ENCODE measurements around the gene DCLK2. TPM values are rescaled to one million over a fixed set of nuclear protein-coding genes. Genes with fewer than 3 reads are reported as not detected.

DCLK2 gene
- total RNA-seq, 2 donors from 2014 or later, result 3.1 to 3.9 TPM

DNA sequence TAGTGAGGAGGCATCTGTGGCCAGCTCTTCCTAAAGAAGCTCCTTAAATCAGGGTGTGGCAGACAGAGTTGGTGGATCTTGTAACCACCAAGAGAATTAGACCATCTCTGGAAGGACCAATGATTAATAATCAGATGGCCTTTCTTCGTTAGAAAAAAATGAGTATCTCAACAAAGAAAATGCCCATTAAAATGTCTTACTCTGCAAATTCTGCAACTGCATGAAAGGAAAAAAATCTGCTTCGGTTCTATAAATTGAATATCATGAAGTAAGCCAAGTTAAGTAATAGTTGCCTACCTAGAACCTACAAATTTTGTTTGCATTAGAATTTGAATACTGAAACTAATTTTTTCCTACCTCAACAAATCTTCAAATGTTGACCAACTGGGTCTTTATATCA lies 4.2 kb upstream of the DCLK2 start:
- no peaks in the 10 kb centered on the region for H3K36me3 ChIP-seq
- no peaks in the 10 kb centered on the region for H3K4me1 ChIP-seq
- TF ChIP-seq, protein P1, sequence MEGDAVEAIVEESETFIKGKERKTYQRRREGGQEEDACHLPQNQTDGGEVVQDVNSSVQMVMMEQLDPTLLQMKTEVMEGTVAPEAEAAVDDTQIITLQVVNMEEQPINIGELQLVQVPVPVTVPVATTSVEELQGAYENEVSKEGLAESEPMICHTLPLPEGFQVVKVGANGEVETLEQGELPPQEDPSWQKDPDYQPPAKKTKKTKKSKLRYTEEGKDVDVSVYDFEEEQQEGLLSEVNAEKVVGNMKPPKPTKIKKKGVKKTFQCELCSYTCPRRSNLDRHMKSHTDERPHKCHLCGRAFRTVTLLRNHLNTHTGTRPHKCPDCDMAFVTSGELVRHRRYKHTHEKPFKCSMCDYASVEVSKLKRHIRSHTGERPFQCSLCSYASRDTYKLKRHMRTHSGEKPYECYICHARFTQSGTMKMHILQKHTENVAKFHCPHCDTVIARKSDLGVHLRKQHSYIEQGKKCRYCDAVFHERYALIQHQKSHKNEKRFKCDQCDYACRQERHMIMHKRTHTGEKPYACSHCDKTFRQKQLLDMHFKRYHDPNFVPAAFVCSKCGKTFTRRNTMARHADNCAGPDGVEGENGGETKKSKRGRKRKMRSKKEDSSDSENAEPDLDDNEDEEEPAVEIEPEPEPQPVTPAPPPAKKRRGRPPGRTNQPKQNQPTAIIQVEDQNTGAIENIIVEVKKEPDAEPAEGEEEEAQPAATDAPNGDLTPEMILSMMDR (IDR thresholded peaks at IDR 0.05), result no peak
- no peaks in the 10 kb centered on the region for H3K9me3 ChIP-seq
- H3K27ac ChIP-seq, result no peak overlapping the region
- intact Hi-C loops (cut with DNase I), result loop anchor here (10.0 kb wide), 1 partner anchor 69 kb away; no protein-coding TSS in a partner anchor
- no peak overlapping the region for H3K9ac ChIP-seq (ENCODE audit: low read depth in 2 of 2, low read length in 2 of 2)
- no peak overlapping the region for H3K4me3 ChIP-seq
- DNase-seq, result no peak
- H3K27me3 ChIP-seq, result no peaks in the 10 kb centered on the region

DNA sequence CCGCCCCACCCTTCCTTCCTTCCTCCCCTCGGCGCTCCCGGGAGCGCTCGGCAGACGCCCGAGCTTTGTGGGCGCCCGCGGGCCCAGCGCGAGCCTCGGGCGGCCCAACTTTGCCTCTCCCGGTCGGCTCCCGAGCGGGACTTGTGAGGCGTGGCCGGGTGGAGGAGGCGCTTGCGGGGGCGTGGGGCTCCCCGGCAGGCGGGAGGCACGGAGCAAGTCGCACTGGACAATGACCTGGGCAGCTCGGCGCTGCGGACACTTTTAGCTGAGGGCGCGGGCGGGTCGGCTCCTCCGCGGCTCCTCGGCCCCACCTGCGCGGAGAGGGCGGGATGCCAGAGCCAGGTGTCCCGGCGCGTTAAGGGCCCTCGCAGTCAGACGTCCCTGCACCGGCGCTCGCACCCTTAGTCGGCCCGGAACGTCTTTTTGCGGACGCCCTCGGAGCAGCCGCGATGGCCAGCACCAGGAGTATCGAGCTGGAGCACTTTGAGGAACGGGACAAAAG lies 385 bp downstream of the DCLK2 start:
- Histone ChIP-seq H3K27ac (peak overlapping the region; percentile 65), H3K9me3 (no peaks in the 10 kb centered on the region), H3K4me3 (peak overlapping the region; percentile 60), H3K36me3 (no peaks in the 10 kb centered on the region), H3K9ac (ENCODE audit: low read depth in 2 of 2, low read length in 2 of 2) (peak overlapping the region; percentile 56 to 61), H3K4me1 (no peaks in the 10 kb centered on the region), H3K27me3 (no peaks in the 10 kb centered on the region)
- TF ChIP-seq, protein P1 (IDR thresholded peaks at IDR 0.05), result no peak
- peak; percentile 68 for DNase-seq
- intact Hi-C loops (cut with DNase I), result loop anchor here (10.0 kb wide), 1 partner anchor 74 kb away; no protein-coding TSS in a partner anchor

DNA sequence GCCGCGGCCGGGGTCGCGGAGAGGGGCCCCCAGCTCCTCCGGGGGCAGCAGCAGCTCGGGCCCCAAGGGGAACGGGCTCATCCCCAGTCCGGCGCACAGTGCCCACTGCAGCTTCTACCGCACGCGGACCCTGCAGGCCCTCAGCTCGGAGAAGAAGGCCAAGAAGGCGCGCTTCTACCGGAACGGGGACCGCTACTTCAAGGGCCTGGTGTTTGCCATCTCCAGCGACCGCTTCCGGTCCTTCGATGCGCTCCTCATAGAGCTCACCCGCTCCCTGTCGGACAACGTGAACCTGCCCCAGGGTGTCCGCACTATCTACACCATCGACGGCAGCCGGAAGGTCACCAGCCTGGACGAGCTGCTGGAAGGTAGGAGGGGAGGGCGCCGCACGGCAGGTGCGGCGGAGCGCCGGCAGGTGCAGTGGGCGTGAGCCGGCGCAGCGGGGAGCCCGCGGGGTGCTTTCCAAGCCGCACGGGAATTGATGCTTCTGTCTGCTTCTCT lies 886 bp downstream of the DCLK2 start:
- no peaks in the 10 kb centered on the region for H3K9me3 ChIP-seq
- H3K27ac ChIP-seq, result peak overlapping the region; percentile 65
- intact Hi-C loops (cut with DNase I), result loop anchor here (10.0 kb wide), 1 partner anchor 74 kb away; no protein-coding TSS in a partner anchor
- TF ChIP-seq, protein P1 (IDR thresholded peaks at IDR 0.05), result no peak
- H3K9ac ChIP-seq (ENCODE audit: low read depth in 2 of 2, low read length in 2 of 2), result peak overlapping the region; percentile 56 to 61
- DNase-seq, result peak; percentile 43
- H3K36me3 ChIP-seq, result no peaks in the 10 kb centered on the region
- no peaks in the 10 kb centered on the region for H3K4me1 ChIP-seq
- H3K27me3 ChIP-seq, result no peaks in the 10 kb centered on the region
- peak overlapping the region; percentile 60 for H3K4me3 ChIP-seq

DNA sequence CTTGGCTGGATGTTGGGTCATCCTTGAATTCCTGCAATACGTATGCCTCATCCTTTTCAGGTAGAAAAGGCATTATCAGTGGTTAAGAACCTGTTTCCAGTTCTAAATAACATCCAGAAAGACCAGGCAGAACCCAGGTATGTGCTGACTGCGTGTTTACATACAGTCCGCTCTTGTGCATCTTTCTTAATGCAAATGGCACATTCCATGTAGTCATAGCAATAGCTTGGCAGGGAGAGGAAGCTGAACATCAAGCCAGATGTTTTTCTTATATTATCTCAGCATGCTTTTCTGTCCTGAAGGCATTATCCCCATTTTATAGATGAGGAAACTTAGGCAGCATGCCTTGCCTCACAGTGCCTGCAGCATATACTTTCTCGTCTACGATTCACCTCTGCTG lies 2.1 kb downstream of the DCLK2 start:
- Histone ChIP-seq H3K27me3 (no peaks in the 10 kb centered on the region), H3K9ac (ENCODE audit: low read depth in 2 of 2, low read length in 2 of 2) (no peak overlapping the region), H3K27ac (no peak overlapping the region), H3K9me3 (no peaks in the 10 kb centered on the region), H3K36me3 (no peaks in the 10 kb centered on the region), H3K4me1 (no peaks in the 10 kb centered on the region), H3K4me3 (no peak overlapping the region)
- intact Hi-C loops (cut with DNase I), result no loop called here
- TF ChIP-seq, protein P1 (IDR thresholded peaks at IDR 0.05), result no peak
- no peak for DNase-seq

DNA sequence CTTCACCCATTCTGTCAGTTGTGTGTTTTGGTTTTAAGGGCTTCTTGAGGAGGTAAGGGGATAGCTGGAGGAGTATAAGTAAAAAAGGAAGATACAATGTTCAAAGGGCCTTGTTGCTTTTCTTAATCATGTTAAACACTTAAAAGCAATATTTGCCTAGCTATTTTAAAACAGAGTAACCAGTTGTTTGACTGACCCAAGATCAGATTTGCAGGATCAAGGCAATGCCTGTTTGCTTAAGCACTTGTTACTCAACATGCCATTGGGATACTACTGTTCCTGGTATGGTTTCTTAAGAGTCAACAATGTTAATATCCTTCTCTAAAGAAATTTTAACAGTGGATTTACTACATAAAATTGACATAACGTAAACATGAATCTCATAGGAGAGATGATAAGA lies 2.6 kb downstream of the DCLK2 start:
- Histone ChIP-seq H3K9ac (ENCODE audit: low read depth in 2 of 2, low read length in 2 of 2) (no peak overlapping the region), H3K9me3 (no peaks in the 10 kb centered on the region), H3K27me3 (no peaks in the 10 kb centered on the region), H3K27ac (no peak overlapping the region), H3K36me3 (no peaks in the 10 kb centered on the region), H3K4me1 (no peaks in the 10 kb centered on the region), H3K4me3 (no peak overlapping the region)
- TF ChIP-seq, protein P1 (IDR thresholded peaks at IDR 0.05), result no peak
- DNase-seq, result no peak
- intact Hi-C loops (cut with DNase I), result no loop called here

All from colonic mucosa (tissue), 4 donors.